H1 (cell line): ENCODE results near the gene OPCML. TPM values are rescaled to one million over a fixed set of nuclear protein-coding genes. Genes with fewer than 3 reads are reported as not detected.

ENCODE experiments used
- CHD7 ChIP-seq: fragments of 300-600 bp; sonication (generic); IDR thresholded peaks from 2 replicates; pipeline ENCODE4 v1.7.1; 2012; ENCODE audit warnings: low read length, moderate library complexity, mild to moderate bottlenecking, inconsistent platforms; ENCODE audit not compliant: insufficient replicate concordance
- CTBP2 ChIP-seq: IDR thresholded peaks from 2 replicates; pipeline ENCODE4 v1.7.0; 2011; ENCODE audit warnings: borderline replicate concordance, mild to moderate bottlenecking, moderate library complexity, mixed read lengths, low read length; ENCODE audit not compliant: insufficient read depth, insufficient read length
- EZH2 ChIP-seq: fragments of 200-600 bp; sonication (generic); IDR thresholded peaks from 2 replicates; pipeline ENCODE4 v1.7.1; 2012; ENCODE audit warnings: low read depth, mild to moderate bottlenecking, moderate library complexity, low read length, inconsistent platforms; ENCODE audit not compliant: severe bottlenecking
- JUND ChIP-seq: IDR thresholded peaks from 2 replicates; pipeline ENCODE4 v1.6.1; 2011; ENCODE audit warnings: mild to moderate bottlenecking, improper control_type of control experiment, low read length
- POLR2AphosphoS5 ChIP-seq: IDR thresholded peaks from 2 replicates; pipeline ENCODE4 v1.6.1; 2011; ENCODE audit warnings: low read depth, low read length
- POU5F1 ChIP-seq: IDR thresholded peaks from 2 replicates; pipeline ENCODE4 v1.6.1; 2011; ENCODE audit warnings: low read depth, mild to moderate bottlenecking, low read length, moderate library complexity
- SRF ChIP-seq: IDR thresholded peaks from 2 replicates; pipeline ENCODE4 v1.6.1; 2011; ENCODE audit warnings: mild to moderate bottlenecking, low read depth, low read length, moderate library complexity
- polyA plus RNA-seq, 7 experiments: library from polyadenylated mRNA; depleted of rRNA in 3 of 7; stranded (reverse) in 5 of 7; unstranded in 2 of 7; fragments of >200 nt in 5 of 7; fragments of 200-250 nt in 2 of 7; gene quantifications; 1 replicate in 5 of 7; 2 replicates in 1 of 7; 4 replicates in 1 of 7; pipeline versions ENCODE4 v1.2.1 to v1.2.3, GENCODE V29; 2011 to 2013; ENCODE audit warnings: missing spikeins in 2 of 7, mixed read lengths in 2 of 7
- total RNA-seq: library from RNA; stranded (reverse); fragmentation: NEBNext Ultra II Directional; extraction: Animal tissue kit (Norgen Biotek cat#: 25700); gene quantifications from 2 replicates; pipeline ENCODE4 v1.2.1, GENCODE V29; 2021

Gene OPCML
- total and polyA plus RNA-seq, 2 of the 8 experiments (the other 6 are each of a cell fraction or from before 2014, with no cell fraction given): 2.3 to 3.1 TPM

- TF ChIP-seq CHD7: no peak
- no peak for TF ChIP-seq JUND
- no peak for TF ChIP-seq SRF
- no peak for TF ChIP-seq CTBP2
- TF ChIP-seq EZH2: no peak
- TF ChIP-seq POLR2AphosphoS5: no peak
- TF ChIP-seq POU5F1: no peak
Observed at GRCh38 chr11:132631989-132632388, 900.3 kb downstream of the OPCML start (continued).
